ENCODE measurements around the gene SMS. TPM values are rescaled to one million over a fixed set of nuclear protein-coding genes. Genes with fewer than 3 reads are reported as not detected.
"Not testable (repeated sequence)": the region's sequence is repeated elsewhere in the genome, so short reads cannot be mapped to it uniquely, and the experiment has no call there.

Gene SMS
- total RNA-seq, 1 experiment from 2014 or later: 218 TPM

- intact Hi-C loops (cut with micrococcal nuclease; ENCODE audit: unreplicated experiment): loop anchor here (10.0 kb wide), 1 partner anchor 103 kb away; no protein-coding TSS in a partner anchor
- H3K27me3 ChIP-seq (ENCODE audit: insufficient read depth, low read depth): no peaks in the 10 kb centered on the region
- DNase-seq: no peak
- no peaks in the 10 kb centered on the region for H3K36me3 ChIP-seq (ENCODE audit: low read depth)
- peaks cover 100% of the 10 kb centered on the region for H3K79me2 ChIP-seq (ENCODE audit: low read depth)
- H3K4me2 ChIP-seq: peak overlapping the region; percentile 26; the same call in 1 of the 2 replicates
- no peak overlapping the region for H3K4me3 ChIP-seq
- ChIA-PET POLR2A (ENCODE audit: unreplicated experiment) (no interaction called here), CTCF (no interaction called here)
- H3K9me2 ChIP-seq (ENCODE audit: insufficient read depth): no peaks in the 10 kb centered on the region
- no peak for TF ChIP-seq CTCF (conservative IDR thresholded peaks at IDR 0.05)
- no peaks in the 10 kb centered on the region for H3F3A ChIP-seq (ENCODE audit: insufficient read depth, low read depth)
- no peak overlapping the region for H2AFZ ChIP-seq
- H3K4me1 ChIP-seq (replicated peaks; ENCODE audit: insufficient read depth): peaks cover 32% of the 10 kb centered on the region
- peaks cover 8% of the 10 kb centered on the region; the same call in 1 of the 2 replicates for H4K20me1 ChIP-seq (ENCODE audit: insufficient read depth)
- H3K9me3 ChIP-seq (ENCODE audit: insufficient read depth, low read depth): no peaks in the 10 kb centered on the region
- H3K27ac ChIP-seq: 0 out of 2 replicates have a peak overlapping the region, but pooled peaks have one; percentile 26
- no TSS peak for BruUV-seq (replicated peaks)
Measured at GRCh38 chrX:21947671-21948070, 7.2 kb downstream of the SMS start.

- no TSS peak for BruUV-seq (replicated peaks)
Measured at GRCh38 chrX:21948897-21949578, 8.5 kb downstream of the SMS start.

GRCh38 chrX:21949689-21950088, 9.2 kb downstream of the SMS start:
- Histone ChIP-seq H2AFZ (no peak overlapping the region), H3F3A (ENCODE audit: insufficient read depth, low read depth) (no peaks in the 10 kb centered on the region), H3K27me3 (ENCODE audit: insufficient read depth, low read depth) (no peaks in the 10 kb centered on the region), H3K9me2 (ENCODE audit: insufficient read depth) (no peaks in the 10 kb centered on the region), H3K9me3 (ENCODE audit: insufficient read depth, low read depth) (no peaks in the 10 kb centered on the region), H3K4me2 (no peak overlapping the region), H4K20me1 (ENCODE audit: insufficient read depth) (peaks cover 8% of the 10 kb centered on the region; the same call in 1 of the 2 replicates), H3K4me3 (no peak overlapping the region), H3K27ac (no peak overlapping the region), H3K36me3 (ENCODE audit: low read depth) (no peaks in the 10 kb centered on the region), H3K4me1 (replicated peaks; ENCODE audit: insufficient read depth) (peaks cover 18% of the 10 kb centered on the region), H3K79me2 (ENCODE audit: low read depth) (peaks cover 100% of the 10 kb centered on the region)
- no TSS peak for BruUV-seq (replicated peaks)
- ChIA-PET POLR2A (ENCODE audit: unreplicated experiment) (no interaction called here), CTCF (no interaction called here)
- TF ChIP-seq EZH2 (IDR thresholded peaks at IDR 0.05; ENCODE audit: low read depth): no peak
- TF ChIP-seq CTCF (conservative IDR thresholded peaks at IDR 0.05): no peak
- intact Hi-C loops (cut with micrococcal nuclease; ENCODE audit: unreplicated experiment): loop anchor here (10.0 kb wide), 1 partner anchor 105 kb away; no protein-coding TSS in a partner anchor
- DNase-seq: no peak

More at GRCh38 chrX:21948897-21949578, 8.5 kb downstream of the SMS start:
- Histone ChIP-seq H3K4me3 (no peak overlapping the region), H3K9me2 (ENCODE audit: insufficient read depth) (no peaks in the 10 kb centered on the region), H4K20me1 (ENCODE audit: insufficient read depth) (peaks cover 8% of the 10 kb centered on the region; the same call in 1 of the 2 replicates), H3K79me2 (ENCODE audit: low read depth) (peaks cover 100% of the 10 kb centered on the region), H3K4me1 (replicated peaks; ENCODE audit: insufficient read depth) (peaks cover 19% of the 10 kb centered on the region), H3F3A (ENCODE audit: insufficient read depth, low read depth) (no peaks in the 10 kb centered on the region), H3K27ac (no peak overlapping the region), H3K4me2 (no peak overlapping the region), H3K27me3 (ENCODE audit: insufficient read depth, low read depth) (no peaks in the 10 kb centered on the region), H3K36me3 (ENCODE audit: low read depth) (no peaks in the 10 kb centered on the region), H2AFZ (no peak overlapping the region), H3K9me3 (ENCODE audit: insufficient read depth, low read depth) (no peaks in the 10 kb centered on the region)
- POLR2A ChIA-PET (ENCODE audit: unreplicated experiment): no interaction called here
- CTCF ChIA-PET: no interaction called here
- TF ChIP-seq CTCF (conservative IDR thresholded peaks at IDR 0.05): no peak
- no peak for TF ChIP-seq EZH2 (IDR thresholded peaks at IDR 0.05; ENCODE audit: low read depth)
- intact Hi-C loops (cut with micrococcal nuclease; ENCODE audit: unreplicated experiment): loop anchor here (10.0 kb wide), 1 partner anchor 104 kb away; no protein-coding TSS in a partner anchor
- DNase-seq: no peak

GRCh38 chrX:21950557-21950956, 10.0 kb downstream of the SMS start:
- POLR2A ChIA-PET (ENCODE audit: unreplicated experiment); H3K9me2 ChIP-seq (ENCODE audit: insufficient read depth); H3K27ac ChIP-seq; H3K9me3 ChIP-seq (ENCODE audit: insufficient read depth, low read depth); H2AFZ ChIP-seq; BruUV-seq (replicated peaks); H3K36me3 ChIP-seq (ENCODE audit: low read depth); H3K27me3 ChIP-seq (ENCODE audit: insufficient read depth, low read depth); H3K4me3 ChIP-seq; DNase-seq; H3K4me2 ChIP-seq; intact Hi-C loops (cut with micrococcal nuclease; ENCODE audit: unreplicated experiment); CTCF ChIA-PET; H3F3A ChIP-seq (ENCODE audit: insufficient read depth, low read depth); H4K20me1 ChIP-seq (ENCODE audit: insufficient read depth): not testable (repeated sequence)
- Histone ChIP-seq H3K79me2 (ENCODE audit: low read depth) (peaks cover 100% of the 10 kb centered on the region), H3K4me1 (replicated peaks; ENCODE audit: insufficient read depth) (peaks cover 18% of the 10 kb centered on the region)
